ENCODE data around the gene SLC2A13. TPM values are rescaled to one million over a fixed set of nuclear protein-coding genes. Genes with fewer than 3 reads are reported as not detected.

SLC2A13 gene
- total and polyA plus RNA-seq, 3 donors from 2014 or later, result 3.3 to 19.8 (median 18.0) TPM

GRCh38 chr12:40017488-40017887 lies 88.4 kb downstream of the SLC2A13 start:
- no peak for TF ChIP-seq POLR2A (IDR thresholded peaks at IDR 0.05)
- TF ChIP-seq CTCF (IDR thresholded peaks at IDR 0.05), result no peak
- Histone ChIP-seq H3K4me3 (no peak overlapping the region), H3K36me3 (ENCODE audit: low read depth, missing control alignments) (no peaks in the 10 kb centered on the region), H3K9me3 (no peaks in the 10 kb centered on the region), H3K27ac (no peak overlapping the region), H3K4me1 (no peaks in the 10 kb centered on the region), H3K27me3 (no peaks in the 10 kb centered on the region)
- no peak for DNase-seq
- WGBS, 2 donors, result 93 to 100% methylated on average over 1 of the region's 1 CpG
- intact Hi-C loops (cut with DNase I; ENCODE audit: low total_unique reads), result loop anchor here (10.0 kb wide), 1 partner anchor 87 kb away; the partner anchor contains the start of gene SLC2A13

GRCh38 chr12:40016980-40017379 lies 88.9 kb downstream of the SLC2A13 start:
- no peak for DNase-seq
- Histone ChIP-seq H3K27me3 (no peaks in the 10 kb centered on the region), H3K9me3 (no peaks in the 10 kb centered on the region), H3K4me1 (no peaks in the 10 kb centered on the region), H3K27ac (no peak overlapping the region), H3K36me3 (ENCODE audit: low read depth, missing control alignments) (no peaks in the 10 kb centered on the region), H3K4me3 (no peak overlapping the region)
- TF ChIP-seq POLR2A (IDR thresholded peaks at IDR 0.05) (no peak), CTCF (IDR thresholded peaks at IDR 0.05) (no peak)
- WGBS, 2 donors, result 78 to 80% methylated on average over 3 of the region's 3 CpGs
- intact Hi-C loops (cut with DNase I; ENCODE audit: low total_unique reads), result loop anchor here (10.0 kb wide), 1 partner anchor 88 kb away; the partner anchor contains the start of gene SLC2A13

DNA sequence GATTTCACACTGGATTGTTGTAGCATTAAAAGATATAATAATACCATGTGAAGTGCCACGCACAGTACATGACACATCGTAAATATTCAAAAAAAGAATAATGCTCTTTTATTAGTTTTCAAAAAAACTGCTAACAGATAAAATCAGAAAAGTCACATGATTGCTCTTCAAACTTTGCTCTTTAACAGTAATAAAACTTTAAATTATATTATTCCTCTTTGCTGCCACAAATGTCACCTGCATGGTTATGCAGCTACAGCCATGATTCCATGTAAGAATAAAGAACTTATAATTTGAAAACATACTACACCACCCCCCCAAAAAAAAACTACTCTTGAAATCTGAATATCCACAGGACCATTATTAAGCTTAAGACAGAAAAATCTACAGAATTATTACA lies 90.0 kb downstream of the SLC2A13 start:
- 95 to 99% methylated on average over 2 of the region's 2 CpGs for WGBS, 2 donors
- intact Hi-C loops (cut with DNase I; ENCODE audit: low total_unique reads), result loop anchor here (10.0 kb wide), 1 partner anchor 89 kb away; the partner anchor contains the start of gene SLC2A13
- Histone ChIP-seq H3K27me3 (no peaks in the 10 kb centered on the region), H3K36me3 (ENCODE audit: low read depth, missing control alignments) (no peaks in the 10 kb centered on the region), H3K4me3 (no peak overlapping the region), H3K4me1 (no peaks in the 10 kb centered on the region), H3K9me3 (no peaks in the 10 kb centered on the region), H3K27ac (no peak overlapping the region)
- DNase-seq, result no peak
- TF ChIP-seq POLR2A (IDR thresholded peaks at IDR 0.05) (no peak), CTCF (IDR thresholded peaks at IDR 0.05) (no peak)

GRCh38 chr12:40015345-40015744 lies 90.5 kb downstream of the SLC2A13 start:
- Histone ChIP-seq H3K27ac (no peak overlapping the region), H3K9me3 (no peaks in the 10 kb centered on the region), H3K27me3 (no peaks in the 10 kb centered on the region), H3K36me3 (ENCODE audit: low read depth, missing control alignments) (no peaks in the 10 kb centered on the region), H3K4me3 (no peak overlapping the region), H3K4me1 (no peaks in the 10 kb centered on the region)
- 90 to 94% methylated on average over 2 of the region's 2 CpGs for WGBS, 2 donors
- DNase-seq, result no peak
- TF ChIP-seq POLR2A (IDR thresholded peaks at IDR 0.05) (no peak), CTCF (IDR thresholded peaks at IDR 0.05) (no peak)
- intact Hi-C loops (cut with DNase I; ENCODE audit: low total_unique reads), result loop anchor here (10.0 kb wide), 1 partner anchor 89 kb away; the partner anchor contains the start of gene SLC2A13

- Histone ChIP-seq H3K27ac (no peak overlapping the region), H3K4me1 (no peaks in the 10 kb centered on the region), H3K9me3 (no peaks in the 10 kb centered on the region), H3K36me3 (ENCODE audit: low read depth, missing control alignments) (no peaks in the 10 kb centered on the region), H3K27me3 (no peaks in the 10 kb centered on the region), H3K4me3 (no peak overlapping the region)
- intact Hi-C loops (cut with DNase I; ENCODE audit: low total_unique reads), result loop anchor here (10.0 kb wide), 1 partner anchor 91 kb away; the partner anchor contains the start of gene SLC2A13
- TF ChIP-seq CTCF (IDR thresholded peaks at IDR 0.05), result no peak
- no peak for TF ChIP-seq POLR2A (IDR thresholded peaks at IDR 0.05)
- no peak for DNase-seq
- 82 to 90% methylated on average over 2 of the region's 2 CpGs for WGBS, 2 donors
Measured at GRCh38 chr12:40013847-40014246, 92.0 kb downstream of the SLC2A13 start.

Data from testis (tissue), 3 donors.